GM20000 (cell line): ENCODE data around the gene GCNT2.
"Not testable (repeated sequence)": the region's sequence is repeated elsewhere in the genome, so short reads cannot be mapped to it uniquely, and the experiment has no call there.

Source experiments
- DNase-seq: peaks from one replicate; pipeline ENCODE4 v3.0.0; 2012; ENCODE audit warnings: low spot score
- CTCF ChIP-seq: IDR thresholded peaks from 2 replicates; pipeline ENCODE4 v1.5.1; 2012; ENCODE audit warnings: mild to moderate bottlenecking, control low read depth; ENCODE audit errors: extremely low read depth, missing control alignments

GCNT2 gene

GRCh38 chr6:10577112-10577511 is 56.0 kb downstream of the GCNT2 start:
- no peak for TF ChIP-seq CTCF
- DNase-seq, result no peak

- no peak for TF ChIP-seq CTCF
- DNase-seq, result no peak
These were observed 57.6 kb downstream of the GCNT2 start for GRCh38 chr6:10578723-10579122.

- no peak for TF ChIP-seq CTCF
- no peak for DNase-seq
These were observed 58.7 kb downstream of the GCNT2 start for GRCh38 chr6:10579803-10580202.

DNA sequence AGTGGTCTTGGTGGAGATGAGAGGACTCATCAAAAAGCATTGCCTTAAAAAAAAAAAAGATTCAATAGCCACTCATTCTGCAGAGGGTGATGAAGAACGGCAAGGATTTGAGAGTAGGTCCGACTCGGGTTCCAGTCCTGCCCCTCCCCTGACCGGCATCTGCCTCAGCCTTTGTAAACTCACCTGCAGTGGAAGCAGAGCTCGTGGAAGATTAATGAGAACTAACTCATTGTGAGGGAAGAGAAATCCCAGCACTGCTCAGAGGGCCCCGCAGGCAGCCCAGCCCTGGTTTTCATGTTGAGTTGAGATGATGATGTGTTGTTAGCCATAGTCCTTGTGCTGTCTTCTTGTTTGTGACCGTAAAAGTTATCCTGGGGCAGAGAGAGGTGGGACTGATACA is 59.4 kb downstream of the GCNT2 start:
- TF ChIP-seq CTCF, result no peak
- DNase-seq, result no peak

DNA sequence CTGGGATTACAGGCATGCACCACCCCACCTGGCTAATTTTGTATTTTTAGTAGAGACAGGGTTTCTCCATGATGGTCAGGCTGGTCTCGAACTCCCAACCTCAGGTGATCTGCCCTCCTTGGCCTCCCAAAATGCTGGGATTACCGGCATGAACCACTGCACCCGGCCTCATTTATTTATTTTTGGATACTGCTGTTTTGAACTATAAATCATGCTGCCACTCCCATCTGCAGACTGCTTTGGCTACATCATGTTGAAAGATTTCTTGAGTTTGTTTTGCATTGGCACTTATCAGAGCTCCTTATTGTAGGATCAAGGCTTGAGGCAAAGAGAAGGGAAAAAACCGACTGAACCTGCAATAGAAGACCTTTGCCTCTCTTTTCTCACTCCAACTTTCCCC is 60.3 kb downstream of the GCNT2 start:
- not testable (repeated sequence) for DNase-seq

GRCh38 chr6:10582774-10583508 is 61.8 kb downstream of the GCNT2 start:
- no peak for DNase-seq
- TF ChIP-seq CTCF, result no peak

GRCh38 chr6:10583509-10583901 is 62.4 kb downstream of the GCNT2 start:
- DNase-seq, result no peak
- TF ChIP-seq CTCF, result no peak

- no peak for DNase-seq
These were observed 63.5 kb downstream of the GCNT2 start for GRCh38 chr6:10584607-10585006.

More at GRCh38 chr6:10584607-10585006, 63.5 kb downstream of the GCNT2 start:
- TF ChIP-seq CTCF, result no peak
